Duodenal mucosa (tissue), 2 donors: ENCODE measurements around the gene PDLIM7.
A peak's percentile ranks its signal among the peaks of the same experiment; 100 is the strongest.

ENCODE experiments used
- H3K27ac ChIP-seq: one replicate; pipeline ENCODE4 v1.7.0; 2013; ENCODE audit warnings: low read depth, low read length
- H3K27me3 ChIP-seq, 2 donors: one replicate each; pipeline ENCODE4 v1.7.0; 2013; ENCODE audit warnings: low read length in 2 of 2, control low read depth in 1 of 2; ENCODE audit not compliant: insufficient read depth in 2 of 2, control insufficient read depth in 1 of 2
- H3K36me3 ChIP-seq, 2 donors: one replicate each; pipeline ENCODE4 v1.7.0; 2013; ENCODE audit warnings: low read length in 2 of 2, control low read depth in 1 of 2; ENCODE audit not compliant: insufficient read depth in 2 of 2, control insufficient read depth in 1 of 2
- H3K4me1 ChIP-seq, 2 donors: one replicate each; pipeline ENCODE4 v1.7.0; 2013; ENCODE audit warnings: low read length in 2 of 2, control low read depth in 1 of 2; ENCODE audit not compliant: insufficient read depth in 2 of 2, control insufficient read depth in 1 of 2
- H3K4me3 ChIP-seq, 2 donors: one replicate each; pipeline ENCODE4 v1.7.0; 2013; ENCODE audit warnings: low read length in 2 of 2, low read depth in 1 of 2
- H3K9ac ChIP-seq, 2 donors: one replicate each; pipeline ENCODE4 v1.7.0; 2013; ENCODE audit warnings: low read length in 2 of 2, low read depth in 1 of 2
- H3K9me3 ChIP-seq, 2 donors: one replicate each; pipeline ENCODE4 v1.7.0; 2013; ENCODE audit warnings: low read length in 2 of 2, control low read depth in 1 of 2; ENCODE audit not compliant: control insufficient read depth in 1 of 2

PDLIM7 gene

DNA sequence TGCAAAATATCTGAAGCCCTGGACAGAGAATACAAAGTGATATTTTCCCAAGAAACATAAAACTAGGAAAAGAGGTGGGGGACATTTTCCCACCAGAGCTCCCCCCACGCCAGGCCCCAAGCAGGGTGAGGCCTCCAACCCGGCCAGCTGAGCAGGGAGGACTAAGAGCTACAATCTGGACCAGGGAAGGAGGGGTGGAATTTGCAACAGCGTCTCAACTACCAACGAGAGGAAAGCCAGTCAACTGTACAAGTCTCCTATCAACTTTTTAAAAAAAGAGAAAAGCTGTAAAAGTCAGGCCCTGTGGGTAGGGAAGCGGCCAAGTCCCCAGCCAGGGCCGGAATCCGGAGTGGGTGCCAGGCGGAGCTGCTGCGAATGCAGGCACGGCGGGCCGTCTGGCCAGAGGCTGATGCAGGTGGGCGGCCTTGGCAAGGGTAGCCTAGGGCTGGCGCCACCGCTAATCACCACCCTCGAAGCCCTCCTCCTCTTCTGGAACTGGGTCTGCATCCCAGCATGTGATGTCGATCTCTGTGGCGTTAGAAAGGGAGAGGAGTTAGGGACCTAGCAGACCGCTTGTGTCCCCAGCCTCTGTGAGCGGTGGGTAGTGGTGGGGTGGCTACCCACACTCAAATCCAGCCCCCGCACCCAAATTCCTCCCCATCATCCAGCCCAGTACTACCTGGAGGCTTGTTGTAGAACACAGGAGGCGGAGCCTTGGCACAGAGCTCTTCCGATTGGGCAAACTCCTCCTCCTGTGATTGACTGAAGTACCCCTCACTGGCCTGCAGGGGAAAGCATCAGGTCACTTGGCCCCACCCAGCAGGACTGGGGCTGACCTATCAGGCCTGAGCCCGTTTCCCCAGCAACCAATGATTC is 40.2 kb downstream of the PDLIM7 start:
- H3K4me3 ChIP-seq = no peak overlapping the region
- H3K36me3 ChIP-seq = no peaks in the 10 kb centered on the region
- peaks cover 11 to 26% of the 10 kb centered on the region in 2 donors for H3K4me1 ChIP-seq
- H3K27me3 ChIP-seq = no peaks in the 10 kb centered on the region
- H3K9ac ChIP-seq = no peak overlapping the region
- H3K9me3 ChIP-seq = no peaks in the 10 kb centered on the region
- H3K27ac ChIP-seq = no peak overlapping the region

- Histone ChIP-seq H3K27me3 (no peaks in the 10 kb centered on the region), H3K9me3 (no peaks in the 10 kb centered on the region), H3K36me3 (no peaks in the 10 kb centered on the region), H3K27ac (no peak overlapping the region), H3K4me1 (peaks cover 11 to 26% of the 10 kb centered on the region in 2 donors), H3K9ac (no peak overlapping the region), H3K4me3 (no peak overlapping the region)
Measured at GRCh38 chr5:177456591-177456964, 40.8 kb downstream of the PDLIM7 start.

DNA sequence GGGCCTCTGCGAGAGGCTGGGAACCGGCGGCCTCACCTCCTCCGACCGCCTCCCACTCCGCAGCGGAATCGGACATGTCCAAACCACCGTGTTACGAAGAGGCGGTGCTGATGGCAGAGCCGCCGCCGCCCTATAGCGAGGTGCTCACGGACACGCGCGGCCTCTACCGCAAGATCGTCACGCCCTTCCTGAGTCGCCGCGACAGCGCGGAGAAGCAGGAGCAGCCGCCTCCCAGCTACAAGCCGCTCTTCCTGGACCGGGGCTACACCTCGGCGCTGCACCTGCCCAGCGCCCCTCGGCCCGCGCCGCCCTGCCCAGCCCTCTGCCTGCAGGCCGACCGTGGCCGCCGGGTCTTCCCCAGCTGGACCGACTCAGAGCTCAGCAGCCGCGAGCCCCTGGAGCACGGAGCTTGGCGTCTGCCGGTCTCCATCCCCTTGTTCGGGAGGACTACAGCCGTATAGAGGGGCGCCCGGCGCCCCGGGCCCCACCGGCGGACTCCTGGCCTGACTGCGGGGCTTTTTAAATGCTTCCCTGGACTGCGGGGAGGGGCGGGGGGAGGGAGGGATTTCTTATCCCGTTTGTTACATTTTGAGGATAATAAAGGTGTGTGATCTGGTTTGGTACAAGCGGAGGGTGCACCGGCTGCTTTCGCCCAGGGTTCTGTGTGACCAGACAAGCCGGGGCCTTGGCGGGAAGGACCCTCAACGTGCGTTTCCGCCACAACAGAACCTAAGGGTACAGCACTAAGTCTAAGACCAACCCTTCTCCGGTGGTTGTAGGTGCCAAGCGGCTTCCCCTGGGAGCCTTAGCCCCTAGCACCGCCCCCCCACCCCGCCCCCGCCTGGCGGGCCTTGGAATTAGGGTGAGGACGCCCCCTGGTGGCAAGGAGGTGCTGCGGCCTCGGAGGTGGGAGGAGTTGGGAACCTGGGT is 41.5 kb downstream of the PDLIM7 start:
- Histone ChIP-seq H3K4me1 (peaks cover 11 to 26% of the 10 kb centered on the region in 2 donors), H3K9me3 (no peaks in the 10 kb centered on the region), H3K27ac (peak overlapping the region; percentile 70), H3K9ac (peak overlapping the region; percentile 63 to 86), H3K27me3 (no peaks in the 10 kb centered on the region), H3K36me3 (no peaks in the 10 kb centered on the region), H3K4me3 (peak overlapping the region; percentile 74 to 79)

GRCh38 chr5:177455036-177455660 is 42.3 kb downstream of the PDLIM7 start:
- Histone ChIP-seq H3K9me3 (no peaks in the 10 kb centered on the region), H3K9ac (peak overlapping the region; percentile 63 to 86), H3K4me3 (peak overlapping the region; percentile 74 to 79)

GRCh38 chr5:177454397-177455035 is 42.9 kb downstream of the PDLIM7 start:
- peak overlapping the region; percentile 46 to 86 for H3K9ac ChIP-seq
- peaks cover 11 to 26% of the 10 kb centered on the region in 2 donors for H3K4me1 ChIP-seq
- no peaks in the 10 kb centered on the region for H3K36me3 ChIP-seq
- peak overlapping the region; percentile 70 for H3K27ac ChIP-seq
- H3K4me3 ChIP-seq = peak overlapping the region; percentile 74 to 79
- peaks cover 0 to 2% of the 10 kb centered on the region in 2 donors for H3K27me3 ChIP-seq
- no peaks in the 10 kb centered on the region for H3K9me3 ChIP-seq

More at GRCh38 chr5:177455036-177455660, 42.3 kb downstream of the PDLIM7 start:
- Histone ChIP-seq H3K27ac (peak overlapping the region; percentile 70), H3K4me1 (peaks cover 11 to 26% of the 10 kb centered on the region in 2 donors), H3K27me3 (no peaks in the 10 kb centered on the region), H3K36me3 (no peaks in the 10 kb centered on the region)

DNA sequence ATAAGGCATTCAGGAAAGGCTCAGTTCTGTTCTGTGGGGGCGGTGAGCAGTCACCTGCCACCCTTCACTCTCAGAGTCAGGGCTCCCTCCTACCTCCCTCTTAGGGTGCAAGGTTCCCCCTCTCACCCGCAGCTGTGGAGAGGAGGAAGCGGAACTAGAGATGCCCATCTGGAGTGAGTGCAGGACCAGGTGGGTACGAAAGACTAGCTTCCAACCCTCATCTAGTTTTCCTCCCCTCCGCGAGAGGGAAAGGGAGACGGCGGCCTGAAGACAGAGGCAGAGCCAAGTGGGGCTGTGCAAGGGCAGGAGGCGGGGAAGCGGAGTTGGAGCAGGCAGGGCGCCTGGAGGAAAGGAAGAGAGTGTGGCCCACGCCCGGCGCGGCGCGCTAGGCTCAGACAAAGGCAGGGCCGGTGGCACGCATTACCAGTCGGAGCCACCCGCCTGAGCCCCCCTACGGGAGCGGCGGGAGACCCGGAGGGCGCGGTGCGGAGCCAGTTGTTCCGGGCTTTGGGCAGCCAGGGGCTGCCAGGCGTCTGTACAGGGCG is 43.5 kb downstream of the PDLIM7 start:
- peaks cover 11 to 26% of the 10 kb centered on the region in 2 donors for H3K4me1 ChIP-seq
- H3K4me3 ChIP-seq = peak overlapping the region; percentile 58 to 74
- no peaks in the 10 kb centered on the region for H3K9me3 ChIP-seq
- H3K27ac ChIP-seq = no peak overlapping the region
- no peaks in the 10 kb centered on the region for H3K36me3 ChIP-seq
- H3K27me3 ChIP-seq = peaks cover 0 to 3% of the 10 kb centered on the region in 2 donors
- H3K9ac ChIP-seq = peak overlapping the region; percentile 46 to 63

DNA sequence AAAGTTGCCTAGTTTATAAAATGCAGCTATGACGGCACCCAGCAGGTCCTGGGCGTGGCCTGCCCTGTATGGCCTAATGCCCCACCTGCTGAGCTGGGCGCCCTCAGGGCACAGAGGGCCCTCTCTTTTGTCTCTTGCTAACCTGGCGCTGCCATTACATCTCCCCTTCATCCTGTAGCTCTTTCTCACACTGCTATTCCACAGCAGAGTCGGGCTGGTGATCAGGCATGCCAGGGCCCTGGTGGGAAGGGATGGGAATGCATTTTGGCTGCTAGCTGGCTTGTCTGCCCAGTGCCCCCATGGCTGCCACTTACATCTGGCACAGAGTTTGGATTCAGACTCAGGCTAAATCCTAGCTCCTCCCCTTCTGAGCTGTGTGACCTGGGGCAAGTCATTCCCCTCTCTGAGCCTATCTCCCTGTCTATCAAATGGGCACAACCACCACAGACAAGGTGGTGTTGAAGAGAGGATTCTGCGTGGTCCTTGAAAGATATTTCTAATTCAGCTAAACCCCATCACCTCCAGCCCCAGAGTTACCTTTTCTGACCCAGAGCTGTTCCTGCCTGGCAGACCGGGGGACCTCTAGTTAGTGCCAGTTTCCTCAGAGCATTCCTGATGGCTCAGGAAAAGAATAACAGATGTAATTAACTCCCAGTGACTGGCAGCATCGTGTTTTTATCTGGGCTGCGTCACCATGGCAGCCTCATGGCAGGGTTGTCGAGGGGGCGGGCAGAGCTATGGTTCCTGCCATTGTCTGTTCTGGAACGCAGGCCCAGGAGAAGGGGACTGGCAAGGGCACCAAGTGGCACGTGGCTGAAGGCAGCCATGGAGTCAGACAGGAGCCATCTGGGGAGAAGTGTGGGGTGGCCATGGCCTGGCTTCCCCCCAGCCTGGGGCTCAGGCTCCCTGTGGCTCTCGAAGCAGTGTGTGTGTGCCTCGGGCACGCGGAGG is 44.4 kb downstream of the PDLIM7 start:
- peak overlapping the region in 1 of 2 donors; percentile 6 for H3K9ac ChIP-seq
- peaks cover 15 to 28% of the 10 kb centered on the region in 2 donors for H3K4me1 ChIP-seq
- no peak overlapping the region for H3K27ac ChIP-seq

GRCh38 chr5:177450667-177451424 is 46.6 kb downstream of the PDLIM7 start:
- no peak overlapping the region for H3K4me3 ChIP-seq
- no peaks in the 10 kb centered on the region for H3K36me3 ChIP-seq
- H3K27ac ChIP-seq = no peak overlapping the region
- H3K27me3 ChIP-seq = peaks cover 0 to 8% of the 10 kb centered on the region in 2 donors
- H3K4me1 ChIP-seq = peaks cover 22 to 37% of the 10 kb centered on the region in 2 donors
- H3K9ac ChIP-seq = no peak overlapping the region
- H3K9me3 ChIP-seq = no peaks in the 10 kb centered on the region

More for the DNA sequence above, 44.4 kb downstream of the PDLIM7 start:
- Histone ChIP-seq H3K27me3 (peaks cover 0 to 7% of the 10 kb centered on the region in 2 donors), H3K4me3 (no peak overlapping the region), H3K36me3 (no peaks in the 10 kb centered on the region), H3K9me3 (no peaks in the 10 kb centered on the region)
